Heart left ventricle (tissue), 13 donors: ENCODE measurements around the gene ERI3.

Experiments used
- POLR2A ChIP-seq, 2 donors: fragments of 450-650 bp; IDR thresholded peaks; one replicate each; pipeline ENCODE4 v1.6.1; 2017; ENCODE audit warnings: antibody characterized with exemption in 2 of 2, mild to moderate bottlenecking in 2 of 2, moderate library complexity in 2 of 2
- TF ChIP-seq, protein P1 (sequence below), 12 donors: fragments of 200-600 bp; sonication (generic) in 4 of 12; IDR thresholded peaks; one replicate each; pipeline versions ENCODE4 v1.5.0 to v1.8.0; 2018 to 2022; ENCODE audit warnings: antibody characterized with exemption in 12 of 12, mild to moderate bottlenecking in 5 of 12
- donor health status: ischemic (EF 13 %, LVEDD 7.1; RV severe dilation, severe dysfunction).
- donor health status: DM: no; HTN: yes; CAD: no.
- donor health status: DM: no; HTN: no; CAD: no.
- donor health status: ischemic (EF 25% LVEDD 6.9; RV normal size, moderate dysfunction).
- donor health status: ischemic (EF 25% LVEDD 5.7; RV mildly dilated, moderate dysfunction).
- donor health status: ischemic (EF 35%, LVEDD 5.7; RV mildly dilated, moderate dysfunction).
- donor health status: nonischemic (EF 11% LVEDD 7.7; RV severe dilation, severe dysfunction).
- donor health status: DM: yes; HTN: yes; CAD: no.
- donor health status: PGD.
- donor health status: ischemic (EF 29% LVEDD 5.4; RV normal size, mild dysfunction).
- donor health status: nonischemic (EF 23%, LVEDD 6.1; RV moderate dilation, normal function).

DNA sequence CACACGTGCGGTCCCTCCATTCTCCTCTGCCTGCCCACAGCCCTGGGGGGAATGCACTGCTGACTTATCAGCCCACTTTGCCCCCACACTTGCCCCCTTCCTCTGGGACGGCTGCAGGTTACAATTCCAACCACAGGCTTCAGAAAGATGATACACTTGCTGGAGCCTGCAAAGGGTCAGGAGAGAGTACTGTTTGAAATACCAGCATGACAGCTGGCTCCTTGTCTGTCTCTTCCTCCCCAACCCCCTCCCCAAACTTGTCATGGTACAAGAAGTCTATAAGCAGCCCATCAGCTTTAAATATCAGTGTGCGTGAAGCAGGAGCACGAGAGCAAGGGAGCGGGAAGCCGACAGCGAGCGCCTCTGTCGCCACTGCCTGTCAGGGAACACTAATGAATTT, 62.4 kb downstream of the ERI3 start:
- TF ChIP-seq, protein P1, sequence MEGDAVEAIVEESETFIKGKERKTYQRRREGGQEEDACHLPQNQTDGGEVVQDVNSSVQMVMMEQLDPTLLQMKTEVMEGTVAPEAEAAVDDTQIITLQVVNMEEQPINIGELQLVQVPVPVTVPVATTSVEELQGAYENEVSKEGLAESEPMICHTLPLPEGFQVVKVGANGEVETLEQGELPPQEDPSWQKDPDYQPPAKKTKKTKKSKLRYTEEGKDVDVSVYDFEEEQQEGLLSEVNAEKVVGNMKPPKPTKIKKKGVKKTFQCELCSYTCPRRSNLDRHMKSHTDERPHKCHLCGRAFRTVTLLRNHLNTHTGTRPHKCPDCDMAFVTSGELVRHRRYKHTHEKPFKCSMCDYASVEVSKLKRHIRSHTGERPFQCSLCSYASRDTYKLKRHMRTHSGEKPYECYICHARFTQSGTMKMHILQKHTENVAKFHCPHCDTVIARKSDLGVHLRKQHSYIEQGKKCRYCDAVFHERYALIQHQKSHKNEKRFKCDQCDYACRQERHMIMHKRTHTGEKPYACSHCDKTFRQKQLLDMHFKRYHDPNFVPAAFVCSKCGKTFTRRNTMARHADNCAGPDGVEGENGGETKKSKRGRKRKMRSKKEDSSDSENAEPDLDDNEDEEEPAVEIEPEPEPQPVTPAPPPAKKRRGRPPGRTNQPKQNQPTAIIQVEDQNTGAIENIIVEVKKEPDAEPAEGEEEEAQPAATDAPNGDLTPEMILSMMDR (IDR thresholded peaks at IDR 0.05), result no peak
- no peak for TF ChIP-seq POLR2A (IDR thresholded peaks at IDR 0.05)
